ENCODE measurements around the gene SMC6. TPM values are rescaled to one million over a fixed set of nuclear protein-coding genes. Genes with fewer than 3 reads are reported as not detected.

Gene SMC6
- total RNA-seq, 1 experiment from 2014 or later = 41.3 TPM

- Mint-ChIP-seq H3K36me3 (ENCODE audit: insufficient read depth, unreplicated experiment) (peaks cover 18% of the 10 kb centered on the region), H3K4me1 (ENCODE audit: low read depth, unreplicated experiment) (no peaks in the 10 kb centered on the region), H3K9me3 (ENCODE audit: unreplicated experiment) (no peaks in the 10 kb centered on the region), H3K27ac (ENCODE audit: unreplicated experiment) (no peak overlapping the region), H3K27me3 (ENCODE audit: insufficient read depth, unreplicated experiment) (no peaks in the 10 kb centered on the region), H3K4me3 (ENCODE audit: unreplicated experiment) (no peak overlapping the region)
- DNase-seq = no peak
- ChIA-PET CTCF (no interaction called here), POLR2A (no interaction called here)
- Histone ChIP-seq H3K4me3 (ENCODE audit: low read depth, low read length) (no peak overlapping the region), H3K36me3 (ENCODE audit: control insufficient read depth, insufficient read depth, low read length) (no peaks in the 10 kb centered on the region), H3K9me3 (no peaks in the 10 kb centered on the region), H3K27me3 (replicated peaks; ENCODE audit: control insufficient read depth, insufficient read depth, low read length) (no peaks in the 10 kb centered on the region), H3K4me1 (no peaks in the 10 kb centered on the region)
- BruUV-seq (replicated peaks) = no TSS peak
- TF ChIP-seq, protein P1, sequence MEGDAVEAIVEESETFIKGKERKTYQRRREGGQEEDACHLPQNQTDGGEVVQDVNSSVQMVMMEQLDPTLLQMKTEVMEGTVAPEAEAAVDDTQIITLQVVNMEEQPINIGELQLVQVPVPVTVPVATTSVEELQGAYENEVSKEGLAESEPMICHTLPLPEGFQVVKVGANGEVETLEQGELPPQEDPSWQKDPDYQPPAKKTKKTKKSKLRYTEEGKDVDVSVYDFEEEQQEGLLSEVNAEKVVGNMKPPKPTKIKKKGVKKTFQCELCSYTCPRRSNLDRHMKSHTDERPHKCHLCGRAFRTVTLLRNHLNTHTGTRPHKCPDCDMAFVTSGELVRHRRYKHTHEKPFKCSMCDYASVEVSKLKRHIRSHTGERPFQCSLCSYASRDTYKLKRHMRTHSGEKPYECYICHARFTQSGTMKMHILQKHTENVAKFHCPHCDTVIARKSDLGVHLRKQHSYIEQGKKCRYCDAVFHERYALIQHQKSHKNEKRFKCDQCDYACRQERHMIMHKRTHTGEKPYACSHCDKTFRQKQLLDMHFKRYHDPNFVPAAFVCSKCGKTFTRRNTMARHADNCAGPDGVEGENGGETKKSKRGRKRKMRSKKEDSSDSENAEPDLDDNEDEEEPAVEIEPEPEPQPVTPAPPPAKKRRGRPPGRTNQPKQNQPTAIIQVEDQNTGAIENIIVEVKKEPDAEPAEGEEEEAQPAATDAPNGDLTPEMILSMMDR (IDR thresholded peaks at IDR 0.05; ENCODE audit: insufficient read depth in 1 of 2, low read depth in 1 of 2, low read length in 1 of 2, severe bottlenecking in 1 of 2, unreplicated experiment in 1 of 2) = no peak
- intact Hi-C loops (cut with micrococcal nuclease; ENCODE audit: unreplicated experiment) = no loop called here
Measured at GRCh38 chr2:17658251-17658843, 95.3 kb downstream of the SMC6 start.

GRCh38 chr2:17657759-17658158, 95.9 kb downstream of the SMC6 start:
- H3K27me3 ChIP-seq (replicated peaks; ENCODE audit: control insufficient read depth, insufficient read depth, low read length) = no peaks in the 10 kb centered on the region
- H3K36me3 Mint-ChIP-seq (ENCODE audit: insufficient read depth, unreplicated experiment) = peaks cover 13% of the 10 kb centered on the region
- BruUV-seq (replicated peaks) = no TSS peak
- TF ChIP-seq, protein P1 (IDR thresholded peaks at IDR 0.05; ENCODE audit: insufficient read depth in 1 of 2, low read depth in 1 of 2, low read length in 1 of 2, severe bottlenecking in 1 of 2, unreplicated experiment in 1 of 2) = no peak
- H3K4me1 Mint-ChIP-seq (ENCODE audit: low read depth, unreplicated experiment) = no peaks in the 10 kb centered on the region
- no peaks in the 10 kb centered on the region for H3K4me1 ChIP-seq
- ChIA-PET CTCF (interaction anchor here (1.2 kb wide), 1 partner anchor 13 kb away, joined by 3 read pairs; no protein-coding TSS in a partner anchor), POLR2A (no interaction called here)
- intact Hi-C loops (cut with micrococcal nuclease; ENCODE audit: unreplicated experiment) = no loop called here
- H3K4me3 Mint-ChIP-seq (ENCODE audit: unreplicated experiment) = no peak overlapping the region
- no peaks in the 10 kb centered on the region for H3K27me3 Mint-ChIP-seq (ENCODE audit: insufficient read depth, unreplicated experiment)
- DNase-seq = no peak
- H3K9me3 ChIP-seq = no peaks in the 10 kb centered on the region
- H3K27ac Mint-ChIP-seq (ENCODE audit: unreplicated experiment) = no peak overlapping the region
- no peaks in the 10 kb centered on the region for H3K36me3 ChIP-seq (ENCODE audit: control insufficient read depth, insufficient read depth, low read length)
- no peak overlapping the region for H3K4me3 ChIP-seq (ENCODE audit: low read depth, low read length)
- H3K9me3 Mint-ChIP-seq (ENCODE audit: unreplicated experiment) = no peaks in the 10 kb centered on the region

DNA sequence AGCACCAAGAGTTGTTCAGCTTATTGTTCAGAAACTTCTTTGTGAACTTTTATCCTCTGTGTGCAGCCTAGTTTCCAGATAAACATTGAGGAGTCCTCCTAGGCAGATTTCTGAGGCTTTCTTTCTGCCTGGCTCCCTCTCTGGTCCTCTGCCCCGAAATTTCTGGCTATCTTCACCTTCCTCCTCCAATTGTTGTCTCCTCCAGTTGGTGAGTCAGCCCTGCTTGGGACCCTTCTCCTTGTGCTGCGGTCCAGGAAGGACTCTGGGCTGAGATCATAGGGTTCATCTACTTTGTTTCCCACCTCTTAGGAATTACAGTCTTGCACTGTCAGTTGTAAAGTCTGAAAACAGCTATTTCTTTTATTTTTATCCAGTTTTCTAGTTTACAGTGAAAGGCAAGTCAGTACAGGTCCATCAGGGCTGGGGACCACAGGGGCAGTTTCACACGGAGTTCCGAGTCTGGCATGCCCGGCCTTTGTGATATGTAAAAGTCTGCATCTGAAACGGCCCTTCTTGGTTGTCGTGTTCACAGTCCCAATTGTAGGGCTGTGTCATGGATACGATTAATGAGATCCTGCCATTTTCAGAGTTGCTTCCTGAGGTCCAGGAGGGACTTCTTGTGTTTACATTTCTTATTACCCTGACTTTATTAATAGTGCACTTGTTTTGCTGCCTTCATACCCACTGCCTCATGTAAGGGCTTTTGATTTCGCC, 100.8 kb downstream of the SMC6 start:
- H3K9me3 Mint-ChIP-seq (ENCODE audit: unreplicated experiment) = no peaks in the 10 kb centered on the region
- H3K9me3 ChIP-seq = no peaks in the 10 kb centered on the region
- H3K4me3 ChIP-seq (ENCODE audit: low read depth, low read length) = no peak overlapping the region
- POLR2A ChIA-PET = no interaction called here
- H3K36me3 ChIP-seq (ENCODE audit: control insufficient read depth, insufficient read depth, low read length) = no peaks in the 10 kb centered on the region
- no peaks in the 10 kb centered on the region for H3K27me3 ChIP-seq (replicated peaks; ENCODE audit: control insufficient read depth, insufficient read depth, low read length)
- CTCF ChIA-PET = no interaction called here
- no peak overlapping the region for H3K27ac Mint-ChIP-seq (ENCODE audit: unreplicated experiment)
- intact Hi-C loops (cut with micrococcal nuclease; ENCODE audit: unreplicated experiment) = no loop called here
- BruUV-seq (replicated peaks) = no TSS peak
- H3K4me1 Mint-ChIP-seq (ENCODE audit: low read depth, unreplicated experiment) = no peaks in the 10 kb centered on the region
- no peaks in the 10 kb centered on the region for H3K27me3 Mint-ChIP-seq (ENCODE audit: insufficient read depth, unreplicated experiment)
- no peak overlapping the region for H3K4me3 Mint-ChIP-seq (ENCODE audit: unreplicated experiment)
- no peaks in the 10 kb centered on the region for H3K36me3 Mint-ChIP-seq (ENCODE audit: insufficient read depth, unreplicated experiment)
- no peaks in the 10 kb centered on the region for H3K4me1 ChIP-seq
- TF ChIP-seq, protein P1 (IDR thresholded peaks at IDR 0.05; ENCODE audit: insufficient read depth in 1 of 2, low read depth in 1 of 2, low read length in 1 of 2, severe bottlenecking in 1 of 2, unreplicated experiment in 1 of 2) = no peak
- no peak for DNase-seq

Measured in Caco-2 (cell line).